ENCODE data around the gene HPN. TPM values are rescaled to one million over a fixed set of nuclear protein-coding genes. Genes with fewer than 3 reads are reported as not detected.
"Not testable (repeated sequence)": the region's sequence is repeated elsewhere in the genome, so short reads cannot be mapped to it uniquely, and the experiment has no call there.

HPN gene
- total and polyA plus RNA-seq, 7 donors, result 1.6 to 17.7 (median 5.2) TPM

DNA sequence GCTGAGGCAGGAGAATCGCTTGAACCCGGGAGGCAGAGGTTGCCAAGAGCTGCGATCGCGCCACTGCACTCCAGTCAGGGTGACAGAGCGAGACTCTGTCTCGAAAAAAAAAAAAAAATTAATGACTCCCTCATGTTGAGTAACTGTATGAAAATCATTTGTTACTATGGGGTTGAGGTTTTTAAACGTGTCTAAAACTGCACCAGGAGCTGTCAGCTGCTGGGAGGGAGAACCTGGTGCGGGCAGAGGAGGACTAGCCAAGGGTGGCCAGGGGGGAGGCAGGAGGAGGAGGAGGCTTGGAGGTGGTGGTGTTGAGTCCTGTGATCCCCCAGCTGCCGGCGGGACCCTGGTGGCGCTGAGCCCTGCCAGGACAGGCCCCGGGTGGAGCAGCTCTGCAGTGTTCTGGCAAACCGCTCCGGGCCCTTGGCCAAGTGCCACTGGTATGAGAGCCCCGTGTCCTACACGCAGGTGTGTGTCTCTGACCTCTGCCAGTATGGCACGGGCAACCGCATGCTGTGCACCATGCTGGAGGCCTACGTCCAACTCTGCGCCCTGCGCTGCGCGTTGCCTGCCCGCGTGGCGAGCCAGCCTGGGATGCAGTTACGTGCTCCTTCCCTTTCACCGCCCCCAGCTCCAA is 57.0 kb downstream of the HPN start:
- Histone ChIP-seq H3K4me3 (no peak overlapping the region), H3K4me1 (no peaks in the 10 kb centered on the region), H3K9me3 (no peaks in the 10 kb centered on the region), H3K36me3 (ENCODE audit: insufficient read depth in 1 of 2, low read depth in 1 of 2) (no peaks in the 10 kb centered on the region), H3K27ac (no peak overlapping the region), H3K27me3 (ENCODE audit: insufficient read depth in 3 of 3, low read length in 2 of 3) (no peaks in the 10 kb centered on the region)
- intact Hi-C loops (cut with DNase I), result no loop called here
- DNase-seq (no peak), ATAC-seq (peak; percentile 27 to 44 (median 34))
- TF ChIP-seq, protein P1, sequence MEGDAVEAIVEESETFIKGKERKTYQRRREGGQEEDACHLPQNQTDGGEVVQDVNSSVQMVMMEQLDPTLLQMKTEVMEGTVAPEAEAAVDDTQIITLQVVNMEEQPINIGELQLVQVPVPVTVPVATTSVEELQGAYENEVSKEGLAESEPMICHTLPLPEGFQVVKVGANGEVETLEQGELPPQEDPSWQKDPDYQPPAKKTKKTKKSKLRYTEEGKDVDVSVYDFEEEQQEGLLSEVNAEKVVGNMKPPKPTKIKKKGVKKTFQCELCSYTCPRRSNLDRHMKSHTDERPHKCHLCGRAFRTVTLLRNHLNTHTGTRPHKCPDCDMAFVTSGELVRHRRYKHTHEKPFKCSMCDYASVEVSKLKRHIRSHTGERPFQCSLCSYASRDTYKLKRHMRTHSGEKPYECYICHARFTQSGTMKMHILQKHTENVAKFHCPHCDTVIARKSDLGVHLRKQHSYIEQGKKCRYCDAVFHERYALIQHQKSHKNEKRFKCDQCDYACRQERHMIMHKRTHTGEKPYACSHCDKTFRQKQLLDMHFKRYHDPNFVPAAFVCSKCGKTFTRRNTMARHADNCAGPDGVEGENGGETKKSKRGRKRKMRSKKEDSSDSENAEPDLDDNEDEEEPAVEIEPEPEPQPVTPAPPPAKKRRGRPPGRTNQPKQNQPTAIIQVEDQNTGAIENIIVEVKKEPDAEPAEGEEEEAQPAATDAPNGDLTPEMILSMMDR (IDR thresholded peaks at IDR 0.05), result no peak
- 58 to 68% (median 62%) methylated on average over 24 to 29 of the region's 29 CpGs for WGBS, 3 donors

DNA sequence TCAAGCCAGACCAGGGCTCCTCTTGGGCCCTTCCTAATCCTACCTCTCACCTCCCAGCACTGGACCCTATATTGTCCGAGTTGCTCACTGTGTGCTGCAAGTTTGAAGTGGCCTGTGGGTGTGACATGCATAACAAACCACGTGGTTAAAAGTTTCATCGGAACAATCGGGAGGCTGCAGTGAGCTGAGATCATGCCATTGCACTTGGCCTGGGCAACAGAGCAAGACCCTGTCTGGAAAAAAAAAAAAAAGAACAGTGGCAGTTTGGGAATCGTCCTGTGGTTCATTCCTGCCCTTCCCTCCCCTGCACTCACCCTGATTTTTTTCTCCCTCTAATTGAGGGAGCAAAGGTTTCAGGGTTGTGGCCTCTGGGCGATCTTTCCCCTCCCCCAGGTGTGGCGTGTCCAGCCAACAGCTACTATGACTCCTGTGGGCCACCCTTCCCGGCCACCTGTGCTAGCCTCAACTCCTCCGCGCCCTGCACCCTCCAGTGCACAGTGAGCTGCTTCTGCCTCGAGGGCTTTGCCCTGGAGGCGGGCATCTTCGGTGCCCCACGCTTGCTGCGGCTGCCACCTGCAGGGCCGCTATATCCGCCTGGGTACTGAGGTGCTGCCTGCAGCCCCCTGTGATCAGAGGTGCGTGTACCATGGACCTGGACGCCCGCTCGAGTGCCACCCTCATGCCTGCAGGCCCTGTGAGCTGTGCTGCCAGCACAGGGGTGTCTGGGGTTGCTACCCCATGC is 57.8 kb downstream of the HPN start:
- TF ChIP-seq, protein P1 (IDR thresholded peaks at IDR 0.05), result no peak
- no peaks in the 10 kb centered on the region for H3K36me3 ChIP-seq (ENCODE audit: insufficient read depth in 1 of 2, low read depth in 1 of 2)
- intact Hi-C loops (cut with DNase I), result no loop called here
- no peaks in the 10 kb centered on the region for H3K9me3 ChIP-seq
- no peak for ATAC-seq
- H3K27me3 ChIP-seq (ENCODE audit: insufficient read depth in 3 of 3, low read length in 2 of 3), result no peaks in the 10 kb centered on the region
- no peak for DNase-seq
- H3K27ac ChIP-seq, result no peak overlapping the region
- H3K4me1 ChIP-seq, result no peaks in the 10 kb centered on the region
- H3K4me3 ChIP-seq, result no peak overlapping the region
- WGBS, 3 donors, result 82 to 87% (median 84%) methylated on average over 21 of the region's 21 CpGs

DNA sequence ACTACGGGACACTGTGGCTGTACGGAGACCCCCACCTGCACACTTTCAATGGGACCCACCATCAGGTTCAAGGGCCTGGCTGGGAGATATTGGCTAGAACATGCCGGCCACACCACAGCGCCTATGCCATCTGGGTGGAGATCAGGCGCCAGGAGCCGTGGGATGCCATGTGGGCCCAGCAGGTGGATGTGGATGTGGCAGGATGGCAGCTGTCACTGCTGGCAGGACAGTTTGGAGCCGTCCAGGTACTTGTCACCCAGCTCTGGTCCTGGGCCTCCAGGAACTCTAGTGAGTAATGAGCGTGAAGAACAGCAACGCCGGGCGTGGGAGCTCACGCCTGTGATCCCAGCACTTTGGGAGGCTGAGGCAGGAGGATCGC is 58.4 kb downstream of the HPN start:
- no peak for ATAC-seq
- WGBS, 3 donors, result 81 to 88% (median 83%) methylated on average over 13 of the region's 13 CpGs
- no peaks in the 10 kb centered on the region for H3K9me3 ChIP-seq
- TF ChIP-seq, protein P1 (IDR thresholded peaks at IDR 0.05), result no peak
- DNase-seq, result no peak
- no peaks in the 10 kb centered on the region for H3K27me3 ChIP-seq (ENCODE audit: insufficient read depth in 3 of 3, low read length in 2 of 3)
- no peaks in the 10 kb centered on the region for H3K36me3 ChIP-seq (ENCODE audit: insufficient read depth in 1 of 2, low read depth in 1 of 2)
- H3K4me1 ChIP-seq, result no peaks in the 10 kb centered on the region
- intact Hi-C loops (cut with DNase I), result no loop called here
- no peak overlapping the region for H3K27ac ChIP-seq
- no peak overlapping the region for H3K4me3 ChIP-seq

DNA sequence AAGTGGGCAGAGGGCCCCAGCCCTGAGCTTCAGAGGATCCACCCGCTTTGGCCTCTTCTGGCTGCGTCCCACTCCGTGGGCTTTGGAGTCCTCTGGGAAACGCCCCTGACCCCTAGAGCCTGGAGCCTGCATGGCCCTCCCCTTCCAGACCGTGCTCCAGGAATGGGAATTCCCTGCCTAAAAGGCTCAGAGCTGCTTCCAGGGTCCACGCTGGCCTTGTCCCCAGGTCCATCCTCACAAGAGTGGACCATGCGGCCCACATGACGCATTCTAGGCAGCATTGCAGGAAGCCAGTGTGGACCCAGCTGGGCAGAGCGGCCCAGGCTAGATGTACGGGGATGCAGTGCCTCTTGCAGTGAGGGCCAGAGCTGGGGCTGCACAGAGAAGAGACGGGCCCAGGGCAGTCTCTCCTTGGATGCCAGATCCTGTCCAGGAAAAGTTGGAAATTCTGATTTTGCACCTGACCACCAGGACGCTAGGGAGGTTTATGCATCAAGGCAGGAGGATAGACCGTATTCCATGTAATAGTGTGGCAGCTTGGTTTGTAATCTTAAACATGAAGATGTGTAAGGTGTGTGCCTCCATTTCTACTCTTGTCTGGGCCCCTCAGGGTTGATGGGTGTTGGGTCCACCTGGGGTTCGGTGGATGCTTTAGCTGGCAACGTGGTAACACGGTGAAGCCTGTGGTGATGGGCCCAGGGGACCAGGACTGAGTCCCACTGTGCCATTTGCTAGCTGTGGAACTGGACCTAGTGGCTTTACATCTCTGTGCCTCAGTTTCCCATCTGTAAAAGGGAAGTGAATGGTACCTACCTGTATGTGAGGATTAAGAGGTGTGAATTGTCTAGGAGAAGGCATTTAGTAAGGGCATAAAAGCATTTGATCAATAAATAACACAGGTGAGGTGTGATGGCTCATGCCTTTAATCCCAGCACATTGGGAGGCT is 59.3 kb downstream of the HPN start:
- TF ChIP-seq, protein P1 (IDR thresholded peaks at IDR 0.05), result no peak
- ATAC-seq (no peak), DNase-seq (no peak)
- intact Hi-C loops (cut with DNase I), result no loop called here
- WGBS, 3 donors, result 78 to 80% (median 79%) methylated on average over 16 of the region's 16 CpGs
- no peaks in the 10 kb centered on the region for H3K27me3 ChIP-seq (ENCODE audit: insufficient read depth in 3 of 3, low read length in 2 of 3)
- H3K27ac ChIP-seq, result no peak overlapping the region
- no peak overlapping the region for H3K4me3 ChIP-seq
- H3K9me3 ChIP-seq, result no peaks in the 10 kb centered on the region
- H3K4me1 ChIP-seq, result no peaks in the 10 kb centered on the region
- no peaks in the 10 kb centered on the region for H3K36me3 ChIP-seq (ENCODE audit: insufficient read depth in 1 of 2, low read depth in 1 of 2)

DNA sequence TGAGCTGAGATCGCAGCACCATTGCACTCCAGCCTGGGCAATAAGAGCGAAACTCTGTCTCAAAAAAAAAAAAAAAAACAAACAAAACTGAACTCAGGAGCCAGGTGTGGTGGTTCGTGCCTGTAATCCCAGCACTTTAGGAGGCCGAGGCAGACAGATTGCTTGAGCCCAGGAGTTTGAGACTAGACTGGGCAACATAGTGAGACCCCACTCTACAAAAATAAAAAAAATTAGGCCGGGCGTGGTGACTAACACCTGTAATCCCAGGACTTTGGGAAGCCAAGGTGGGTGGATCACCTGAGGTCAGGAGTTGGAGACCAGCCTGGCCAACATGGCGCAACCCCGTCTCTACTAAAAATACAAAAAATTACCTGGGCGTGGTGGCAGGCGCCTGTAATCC is 60.4 kb downstream of the HPN start:
- DNase-seq; intact Hi-C loops (cut with DNase I); ATAC-seq; H3K36me3 ChIP-seq (ENCODE audit: insufficient read depth in 1 of 2, low read depth in 1 of 2); H3K4me1 ChIP-seq; H3K9me3 ChIP-seq; H3K27ac ChIP-seq; H3K27me3 ChIP-seq (ENCODE audit: insufficient read depth in 3 of 3, low read length in 2 of 3); H3K4me3 ChIP-seq: not testable (repeated sequence)
- WGBS, 3 donors, result 95 to 98% (median 96%) methylated on average over 10 of the region's 10 CpGs

DNA sequence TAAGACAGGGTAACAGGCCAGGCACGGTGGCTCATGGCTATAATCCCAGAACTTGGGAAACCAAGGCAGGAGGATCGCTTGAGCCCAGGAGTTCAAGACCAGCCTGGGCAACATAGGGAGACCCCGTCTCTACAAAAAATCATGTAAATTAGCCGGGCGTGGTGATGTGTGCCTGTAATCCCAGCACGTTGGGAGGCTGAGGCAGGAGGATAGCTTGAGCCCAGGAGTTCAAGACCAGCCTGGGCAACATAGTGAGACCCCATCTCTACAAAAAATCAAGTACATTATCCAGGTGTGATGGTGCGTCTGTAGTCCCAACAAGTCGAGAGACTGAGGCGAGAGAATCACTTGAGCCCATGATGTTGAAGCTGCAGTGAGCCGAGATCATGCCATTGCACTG is 62.1 kb downstream of the HPN start:
- ATAC-seq, DNase-seq: not testable (repeated sequence)

More for the DNA sequence above, 62.1 kb downstream of the HPN start:
- H3K4me1 ChIP-seq; H3K9me3 ChIP-seq; H3K27me3 ChIP-seq (ENCODE audit: insufficient read depth in 3 of 3, low read length in 2 of 3); H3K36me3 ChIP-seq (ENCODE audit: insufficient read depth in 1 of 2, low read depth in 1 of 2); H3K4me3 ChIP-seq; H3K27ac ChIP-seq; intact Hi-C loops (cut with DNase I): not testable (repeated sequence)
- WGBS, 3 donors, result 78 to 79% (median 78%) methylated on average over 10 of the region's 10 CpGs
